Kidney (tissue), 14 donors: ENCODE data around the gene GPR84. TPM values are rescaled to one million over a fixed set of nuclear protein-coding genes. Genes with fewer than 3 reads are reported as not detected.

Source experiments
- DNase-seq, 5 donors: peaks; one replicate each; pipeline ENCODE4 v3.0.0-alpha.2; 2013 to 2020
- FAIRE-seq: peaks from 2 replicates; lab custom pipeline; 2012; peaks lifted over from hg19 to GRCh38; lab: Jason Lieb, UNC
- H3K27ac ChIP-seq, 2 donors: one replicate each; pipeline ENCODE4 v1.7.0; 2013; ENCODE audit warnings: low read depth in 2 of 2, low read length in 2 of 2, inconsistent platforms in 1 of 2
- H3K27me3 ChIP-seq: one replicate; pipeline ENCODE4 v1.7.1; 2013; ENCODE audit warnings: low read length, inconsistent platforms; ENCODE audit not compliant: control insufficient read depth, insufficient read depth
- H3K36me3 ChIP-seq, 3 donors: one replicate each; pipeline versions ENCODE4 v1.7.0 to v1.7.1; 2013; ENCODE audit warnings: low read length in 3 of 3, control low read depth in 1 of 3, inconsistent platforms in 1 of 3; ENCODE audit not compliant: insufficient read depth in 3 of 3, control insufficient read depth in 2 of 3
- H3K4me1 ChIP-seq, 3 donors: one replicate each; pipeline versions ENCODE4 v1.7.0 to v1.7.1; 2013; ENCODE audit warnings: low read length in 3 of 3, inconsistent platforms in 1 of 3, low read depth in 1 of 3; ENCODE audit not compliant: control insufficient read depth in 2 of 3, insufficient read depth in 2 of 3
- H3K4me3 ChIP-seq, 3 donors: one replicate each; pipeline versions ENCODE4 v1.7.0 to v1.8.1; 2013; ENCODE audit warnings: low read length in 3 of 3, control low read depth in 1 of 3, inconsistent platforms in 1 of 3
- H3K9ac ChIP-seq, 3 donors: one replicate each; pipeline versions ENCODE4 v1.7.0 to v1.7.1; 2013; ENCODE audit warnings: low read length in 3 of 3, control low read depth in 1 of 3, inconsistent platforms in 1 of 3
- H3K9me3 ChIP-seq, 3 donors: one replicate each; pipeline versions ENCODE4 v1.7.0 to v1.7.1; 2013; ENCODE audit warnings: low read length in 3 of 3, control low read depth in 1 of 3, inconsistent platforms in 1 of 3; ENCODE audit not compliant: control insufficient read depth in 2 of 3, insufficient read depth in 1 of 3
- CTCF ChIP-seq: IDR thresholded peaks from 3 replicates; pipeline ENCODE4 v1.5.1; 2012; ENCODE audit warnings: mild to moderate bottlenecking, moderate library complexity, borderline replicate concordance; ENCODE audit not compliant: insufficient read depth; ENCODE audit errors: extremely low read depth
- intact Hi-C: fragments of 100-400 bp; cut with DNase I; formaldehyde crosslinking; loops from one replicate; pipeline ENCODE4 v1.11.1; 2022
- polyA plus RNA-seq: library from polyadenylated mRNA; stranded (reverse); fragments of 350-450 nt; fragmentation: Illumina TruSeq; extraction: RNeasy Lipid Tissue Mini Kit (QIAGEN cat#74804); gene quantifications from one replicate; pipeline ENCODE4 v1.2.3, GENCODE V29; 2014; ENCODE audit warnings: low read depth, low replicate concordance; ENCODE audit not compliant: insufficient read depth
- total RNA-seq: library from RNA; stranded (reverse); fragmentation: NEBNext Ultra II Directional; extraction: Animal tissue kit (Norgen Biotek cat#: 25700); gene quantifications from one replicate; pipeline ENCODE4 v1.2.1, GENCODE V29; 2021
- donor health status: control.
- donor health status: control.
- donor health status: control.
- donor health status: control.
- donor health status: control.
- donor health status: DM: yes; HTN: yes; CAD: no.
- donor health status: Normal renal cell carcinoma (clear cell type).

The GPR84 gene
- total and polyA plus RNA-seq, 2 donors from 2014 or later, result 1.7 TPM; not detected in 1

GRCh38 chr12:54379398-54380201 lies 15.3 kb upstream of the GPR84 start:
- intact Hi-C loops, result loop anchor here (10.0 kb wide), 1 partner anchor 155 kb away; no protein-coding TSS in a partner anchor
- no peaks in the 10 kb centered on the region for H3K36me3 ChIP-seq
- TF ChIP-seq CTCF, result peak; percentile 100
- H3K4me1 ChIP-seq, result peaks cover 0 to 7% (median 7%) of the 10 kb centered on the region in 3 donors
- H3K27me3 ChIP-seq, result no peaks in the 10 kb centered on the region
- H3K27ac ChIP-seq, result peak overlapping the region; percentile 30 to 41
- peak overlapping the region in 2 of 3 donors; percentile 45 to 71 for H3K9ac ChIP-seq
- FAIRE-seq (no peak), DNase-seq (peak; percentile 95 to 96 (median 95))
- peak overlapping the region; percentile 45 to 77 (median 75) for H3K4me3 ChIP-seq
- H3K9me3 ChIP-seq, result no peaks in the 10 kb centered on the region

DNA sequence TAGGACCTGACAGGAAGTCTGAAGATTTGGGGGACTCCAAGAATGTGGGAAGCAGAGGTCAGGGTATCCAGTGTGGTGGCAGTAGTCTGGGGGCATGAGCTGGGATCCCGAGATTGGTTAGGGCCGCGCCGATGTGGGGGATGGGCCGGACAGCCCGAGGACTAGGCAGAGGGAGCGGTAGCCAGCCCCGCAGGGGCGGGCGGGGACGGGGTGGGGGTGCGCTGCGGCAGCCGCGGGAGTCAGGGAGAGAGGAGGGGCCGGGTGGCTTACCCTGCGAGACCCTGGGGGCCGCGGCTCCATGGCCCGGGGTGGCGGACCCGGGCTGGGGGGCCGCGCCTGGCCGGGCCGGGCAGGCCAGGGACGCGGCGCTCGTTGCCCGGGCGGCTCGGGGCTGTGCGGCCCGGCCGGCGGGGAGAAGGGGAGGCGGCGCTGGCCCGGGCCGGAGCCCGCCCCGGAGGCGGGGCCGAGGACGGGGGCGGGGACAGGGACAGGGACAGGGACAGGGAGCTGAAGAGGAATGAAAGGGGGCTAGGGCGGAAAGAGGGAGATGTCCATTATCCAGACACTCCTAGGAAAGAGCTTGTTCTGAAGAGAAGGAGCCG lies 14.6 kb upstream of the GPR84 start:
- peak overlapping the region in 1 of 2 donors; percentile 30 for H3K27ac ChIP-seq
- H3K36me3 ChIP-seq, result no peaks in the 10 kb centered on the region
- FAIRE-seq, result no peak
- peak; percentile 68 to 89 (median 84) for DNase-seq
- TF ChIP-seq CTCF, result no peak
- H3K27me3 ChIP-seq, result no peaks in the 10 kb centered on the region
- H3K9ac ChIP-seq, result peak overlapping the region in 2 of 3 donors; percentile 45 to 71
- peaks cover 0 to 7% (median 7%) of the 10 kb centered on the region in 3 donors for H3K4me1 ChIP-seq
- H3K9me3 ChIP-seq, result no peaks in the 10 kb centered on the region
- intact Hi-C loops, result loop anchor here (10.0 kb wide), 1 partner anchor 154 kb away; no protein-coding TSS in a partner anchor
- H3K4me3 ChIP-seq, result peak overlapping the region; percentile 45 to 77 (median 75)

DNA sequence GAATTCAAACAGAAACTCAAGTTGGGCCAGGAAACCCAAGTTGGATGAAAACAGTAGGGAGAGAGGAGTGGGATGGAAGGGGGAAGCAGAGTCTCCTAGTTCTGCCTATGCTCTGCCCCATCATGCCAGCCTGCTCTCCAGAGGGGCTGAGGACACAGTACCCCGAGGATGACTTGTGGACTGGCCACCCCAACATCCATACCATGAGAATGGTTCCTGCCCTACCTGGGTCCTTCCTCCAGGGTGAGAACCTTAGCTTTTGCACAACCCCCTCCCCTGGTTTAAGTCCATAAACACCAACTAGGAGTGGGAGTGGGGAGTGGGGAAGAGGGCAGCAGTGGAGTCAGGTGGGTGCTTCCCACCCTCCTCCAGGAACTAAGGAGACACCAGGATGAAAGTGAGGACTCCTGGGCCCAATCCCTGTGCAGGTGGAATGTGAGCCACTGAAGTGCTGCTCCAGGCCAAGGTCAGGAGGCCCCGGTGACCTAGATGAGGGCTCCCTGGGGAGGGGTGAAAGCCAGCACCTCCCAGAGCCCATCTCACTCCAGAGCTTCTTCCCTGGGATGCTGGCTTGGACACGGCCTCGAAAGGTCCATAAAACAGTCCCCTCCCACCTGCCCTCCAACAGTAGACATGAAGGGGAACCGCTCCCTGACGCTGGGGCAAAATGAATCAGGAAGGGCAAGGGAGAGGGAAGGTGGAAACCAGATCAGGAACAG lies 13.7 kb upstream of the GPR84 start:
- Histone ChIP-seq H3K27me3 (no peaks in the 10 kb centered on the region), H3K9me3 (no peaks in the 10 kb centered on the region), H3K4me1 (peaks cover 0 to 7% (median 7%) of the 10 kb centered on the region in 3 donors), H3K36me3 (no peaks in the 10 kb centered on the region), H3K4me3 (no peak overlapping the region), H3K27ac (no peak overlapping the region), H3K9ac (no peak overlapping the region)
- intact Hi-C loops, result loop anchor here (10.0 kb wide), 1 partner anchor 153 kb away; no protein-coding TSS in a partner anchor
- no peak for TF ChIP-seq CTCF
- DNase-seq (peak in 1 of 5 donors; percentile 44), FAIRE-seq (no peak)
